Left ventricle myocardium inferior (tissue), 1 donor: ENCODE results near the gene PTGER3. TPM values are rescaled to one million over a fixed set of nuclear protein-coding genes. Genes with fewer than 3 reads are reported as not detected.

Source experiments
- DNase-seq: peaks from one replicate; pipeline ENCODE4 v3.0.0-alpha.2; 2020
- H3K27ac ChIP-seq: fragments of 200-600 bp; replicated peaks from 2 replicates; pipeline ENCODE4 v1.8.0; 2021
- H3K27me3 ChIP-seq: fragments of 200-600 bp; 2 replicates; pipeline ENCODE4 v1.8.0; 2021; ENCODE audit warnings: low read depth
- H3K36me3 ChIP-seq: fragments of 200-600 bp; 2 replicates; pipeline ENCODE4 v1.8.0; 2021
- H3K4me1 ChIP-seq: fragments of 200-600 bp; 2 replicates; pipeline ENCODE4 v1.8.0; 2021
- H3K4me3 ChIP-seq: fragments of 200-600 bp; 2 replicates; pipeline ENCODE4 v1.8.0; 2021; ENCODE audit warnings: mild to moderate bottlenecking, moderate library complexity
- H3K9me3 ChIP-seq: fragments of 200-600 bp; replicated peaks from 2 replicates; pipeline ENCODE4 v1.8.0; 2021
- intact Hi-C: fragments of 100-400 bp; cut with micrococcal nuclease; formaldehyde crosslinking; loops from one replicate; pipeline ENCODE4 v1.11.0; 2022
- total RNA-seq: library from RNA; stranded (reverse); fragmentation: NEBNext Ultra II Directional; extraction: Animal tissue kit (Norgen Biotek cat#: 25700); gene quantifications from one replicate; pipeline ENCODE4 v1.2.1, GENCODE V29; 2021
- TF ChIP-seq, protein P1 (sequence below): fragments of 200-600 bp; IDR thresholded peaks from 2 replicates; pipeline ENCODE4 v1.8.0; 2021; ENCODE audit warnings: antibody characterized with exemption, mild to moderate bottlenecking, borderline replicate concordance
- donor health status: DM: no; HTN: yes; CAD: no; lungs with severe emphysema.

PTGER3 gene
- total RNA-seq, 1 donor from 2014 or later, result 2.6 TPM

DNA sequence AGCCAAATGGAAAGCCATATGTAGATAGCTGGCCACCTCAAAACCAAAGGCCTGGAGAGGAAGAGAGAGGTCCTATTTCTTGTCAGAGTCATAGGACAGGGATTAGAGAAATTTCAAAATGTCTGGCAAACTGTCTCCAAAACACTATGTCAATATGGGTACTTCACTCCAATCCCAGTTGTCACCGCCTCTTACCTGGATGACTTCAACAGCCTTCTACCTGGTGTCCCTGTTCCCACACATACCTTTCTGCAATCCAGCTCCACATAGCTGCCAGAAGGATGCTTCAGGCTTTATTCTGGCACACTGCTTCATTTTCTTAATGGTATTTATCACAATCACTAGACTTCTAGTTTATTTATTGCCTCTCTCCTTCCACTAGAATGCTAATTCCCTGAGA, 14.5 kb downstream of the PTGER3 start:
- Histone ChIP-seq H3K36me3 (no peaks in the 10 kb centered on the region), H3K4me3 (no peak overlapping the region), H3K9me3 (no peaks in the 10 kb centered on the region), H3K4me1 (no peaks in the 10 kb centered on the region), H3K27ac (no peak overlapping the region), H3K27me3 (peaks cover 45% of the 10 kb centered on the region)
- DNase-seq, result no peak
- intact Hi-C loops, result no loop called here
- TF ChIP-seq, protein P1, sequence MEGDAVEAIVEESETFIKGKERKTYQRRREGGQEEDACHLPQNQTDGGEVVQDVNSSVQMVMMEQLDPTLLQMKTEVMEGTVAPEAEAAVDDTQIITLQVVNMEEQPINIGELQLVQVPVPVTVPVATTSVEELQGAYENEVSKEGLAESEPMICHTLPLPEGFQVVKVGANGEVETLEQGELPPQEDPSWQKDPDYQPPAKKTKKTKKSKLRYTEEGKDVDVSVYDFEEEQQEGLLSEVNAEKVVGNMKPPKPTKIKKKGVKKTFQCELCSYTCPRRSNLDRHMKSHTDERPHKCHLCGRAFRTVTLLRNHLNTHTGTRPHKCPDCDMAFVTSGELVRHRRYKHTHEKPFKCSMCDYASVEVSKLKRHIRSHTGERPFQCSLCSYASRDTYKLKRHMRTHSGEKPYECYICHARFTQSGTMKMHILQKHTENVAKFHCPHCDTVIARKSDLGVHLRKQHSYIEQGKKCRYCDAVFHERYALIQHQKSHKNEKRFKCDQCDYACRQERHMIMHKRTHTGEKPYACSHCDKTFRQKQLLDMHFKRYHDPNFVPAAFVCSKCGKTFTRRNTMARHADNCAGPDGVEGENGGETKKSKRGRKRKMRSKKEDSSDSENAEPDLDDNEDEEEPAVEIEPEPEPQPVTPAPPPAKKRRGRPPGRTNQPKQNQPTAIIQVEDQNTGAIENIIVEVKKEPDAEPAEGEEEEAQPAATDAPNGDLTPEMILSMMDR, result no peak

DNA sequence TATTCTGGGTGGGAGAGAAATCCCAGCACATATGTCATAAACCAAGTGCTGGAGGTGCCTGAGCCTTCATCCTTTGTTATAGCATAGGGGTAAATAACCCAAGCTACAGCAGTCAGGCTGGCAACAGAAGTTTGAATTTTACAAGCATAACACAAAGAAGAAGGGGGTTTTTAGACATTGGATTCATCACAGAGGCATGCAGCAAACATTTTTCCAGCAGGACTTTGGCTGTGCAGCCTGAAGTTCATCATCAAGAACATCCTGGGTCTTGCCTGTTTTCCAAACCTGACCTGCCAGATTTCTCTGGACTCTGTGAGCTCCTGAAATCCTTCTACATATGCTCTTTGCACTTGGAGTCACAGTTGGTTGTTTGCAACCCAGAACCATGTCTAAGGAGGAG, 16.2 kb downstream of the PTGER3 start:
- intact Hi-C loops, result no loop called here
- TF ChIP-seq, protein P1, result no peak
- Histone ChIP-seq H3K27ac (no peak overlapping the region), H3K4me3 (no peak overlapping the region), H3K4me1 (no peaks in the 10 kb centered on the region), H3K9me3 (no peaks in the 10 kb centered on the region), H3K36me3 (no peaks in the 10 kb centered on the region), H3K27me3 (peaks cover 47% of the 10 kb centered on the region)
- no peak for DNase-seq

DNA sequence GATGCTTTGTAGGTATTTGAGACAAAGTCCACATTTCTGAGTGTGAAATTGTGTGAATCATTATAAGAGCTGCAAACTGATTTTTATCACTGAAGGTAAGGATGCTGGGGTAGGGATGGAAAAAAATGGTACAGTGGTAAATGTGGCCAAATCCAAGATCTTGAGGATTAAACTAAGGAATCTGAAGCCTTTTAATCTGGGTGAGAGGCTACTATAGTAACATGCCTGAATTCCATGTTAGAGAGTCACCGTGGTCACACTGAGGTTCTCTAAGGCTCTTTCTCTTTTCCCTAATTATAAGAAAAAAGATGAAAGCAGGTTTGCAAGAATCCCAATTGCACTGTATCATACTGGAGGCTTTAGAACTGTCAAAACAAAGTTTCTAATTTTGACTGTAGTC, 17.6 kb downstream of the PTGER3 start:
- Histone ChIP-seq H3K27ac (no peak overlapping the region), H3K4me3 (no peak overlapping the region), H3K4me1 (no peaks in the 10 kb centered on the region), H3K9me3 (no peaks in the 10 kb centered on the region), H3K36me3 (no peaks in the 10 kb centered on the region), H3K27me3 (peaks cover 37% of the 10 kb centered on the region)
- intact Hi-C loops, result no loop called here
- no peak for DNase-seq
- TF ChIP-seq, protein P1, result no peak

DNA sequence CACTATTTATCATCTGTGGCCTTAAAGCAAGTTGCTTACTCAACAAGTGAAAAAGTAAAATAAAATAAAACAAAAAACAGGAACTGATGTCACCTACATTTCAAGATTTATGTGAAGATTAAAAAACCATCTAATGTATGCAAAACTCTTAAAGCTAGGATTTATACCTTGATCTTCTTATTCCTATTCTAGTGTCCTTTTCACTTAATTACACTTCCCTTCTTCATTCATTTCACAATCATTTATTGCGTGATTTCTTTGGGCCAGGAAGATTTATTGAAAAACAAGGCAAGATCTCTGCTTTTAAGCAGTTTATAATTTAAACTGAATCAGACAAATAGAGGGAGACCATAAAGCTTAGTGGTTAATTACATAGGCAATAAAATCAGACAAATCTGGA, 18.6 kb downstream of the PTGER3 start:
- TF ChIP-seq, protein P1, result no peak
- Histone ChIP-seq H3K27ac (no peak overlapping the region), H3K36me3 (no peaks in the 10 kb centered on the region), H3K4me3 (no peak overlapping the region), H3K4me1 (no peaks in the 10 kb centered on the region), H3K27me3 (peaks cover 37% of the 10 kb centered on the region), H3K9me3 (no peaks in the 10 kb centered on the region)
- intact Hi-C loops, result no loop called here
- DNase-seq, result no peak

DNA sequence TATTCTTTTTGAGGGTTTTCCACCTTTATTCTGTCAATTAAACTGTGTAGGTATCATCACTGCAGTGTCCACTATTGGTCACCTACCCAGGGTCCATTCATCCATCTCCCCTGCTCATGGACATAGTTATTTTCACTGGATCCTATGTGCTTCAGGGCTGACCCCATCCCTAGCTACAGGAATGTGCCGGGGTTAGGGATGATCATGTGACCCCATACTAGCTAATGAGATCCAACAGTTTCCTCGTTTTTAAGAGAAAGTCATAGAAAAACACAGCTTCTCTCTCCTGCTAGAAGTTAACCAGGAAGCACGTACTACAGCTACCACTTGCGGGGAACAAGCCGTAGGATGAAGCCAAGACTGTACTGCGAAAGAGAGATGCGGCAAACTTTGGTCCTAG, 19.6 kb downstream of the PTGER3 start:
- no peak overlapping the region for H3K4me3 ChIP-seq
- H3K27ac ChIP-seq, result no peak overlapping the region
- peaks cover 37% of the 10 kb centered on the region for H3K27me3 ChIP-seq
- H3K36me3 ChIP-seq, result no peaks in the 10 kb centered on the region
- DNase-seq, result no peak
- TF ChIP-seq, protein P1, result no peak
- H3K9me3 ChIP-seq, result no peaks in the 10 kb centered on the region
- intact Hi-C loops, result no loop called here
- no peaks in the 10 kb centered on the region for H3K4me1 ChIP-seq

DNA sequence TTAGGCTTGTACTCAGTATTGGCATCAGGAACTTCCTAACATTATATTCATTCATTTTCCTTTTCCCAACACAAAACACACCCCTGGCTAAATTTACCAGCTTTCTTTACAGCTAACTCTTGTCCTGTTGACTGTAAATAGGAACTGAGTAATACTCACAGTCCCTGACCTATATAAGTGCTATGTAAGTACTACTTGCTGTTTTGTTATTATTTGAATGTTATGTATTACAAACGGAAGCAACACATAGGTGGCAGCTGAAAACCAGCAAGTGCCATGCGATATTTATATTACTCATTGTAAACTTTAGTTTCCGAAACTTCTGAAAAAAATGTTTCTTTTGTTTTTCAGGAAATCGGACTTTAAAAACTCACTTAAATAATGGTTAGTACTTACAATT, 21.5 kb downstream of the PTGER3 start:
- no peaks in the 10 kb centered on the region for H3K36me3 ChIP-seq
- no peak overlapping the region for H3K4me3 ChIP-seq
- H3K27me3 ChIP-seq, result peaks cover 31% of the 10 kb centered on the region
- DNase-seq, result no peak
- no peak overlapping the region for H3K27ac ChIP-seq
- TF ChIP-seq, protein P1, result no peak
- H3K9me3 ChIP-seq, result no peaks in the 10 kb centered on the region
- no peaks in the 10 kb centered on the region for H3K4me1 ChIP-seq
- intact Hi-C loops, result no loop called here
